Ramos (cell line): ENCODE data around the gene PLEKHM3.
"Not testable (repeated sequence)": the region's sequence is repeated elsewhere in the genome, so short reads cannot be mapped to it uniquely, and the experiment has no call there.

Source experiments
- in situ Hi-C: fragments of 300-500 bp; cut with MboI; formaldehyde crosslinking; loops from one replicate; pipeline ENCODE4 v1.14.3; 2022; ENCODE audit warnings: low sequenced_read_pairs; ENCODE audit not compliant: unreplicated experiment

PLEKHM3 gene

DNA sequence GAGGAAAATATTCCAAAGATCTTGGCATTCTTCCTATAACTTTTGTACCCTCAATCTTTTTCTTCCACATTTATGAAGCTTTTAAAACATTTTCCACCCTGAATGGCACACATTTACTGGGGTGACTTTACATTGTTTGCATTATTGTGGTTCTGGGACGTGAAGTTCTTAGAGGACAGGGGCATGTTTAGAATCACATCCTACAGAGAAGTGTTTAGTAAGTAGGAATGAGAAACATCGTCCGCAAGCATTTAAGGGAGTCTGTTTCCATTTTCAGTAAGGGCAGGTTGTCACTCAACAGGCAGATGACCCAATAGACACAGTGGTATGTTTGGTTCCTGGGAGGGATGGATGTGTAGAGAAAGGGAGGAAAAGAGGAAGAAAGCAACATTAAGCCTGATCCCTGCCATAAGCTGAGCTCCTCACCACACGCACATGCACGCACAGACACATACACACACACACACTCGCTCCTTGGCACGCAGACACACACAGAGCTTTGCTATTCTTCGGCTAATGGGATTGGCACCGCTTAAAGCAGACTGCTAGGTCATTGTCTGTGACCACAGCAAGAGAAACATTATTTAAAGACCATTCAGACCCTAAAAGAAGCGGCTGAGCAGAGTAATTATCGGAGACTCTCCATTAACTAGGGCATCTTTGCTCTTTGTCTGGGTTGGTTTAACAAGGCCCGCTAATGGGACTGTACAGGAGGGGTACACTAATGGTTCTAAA is 14.2 kb upstream of the PLEKHM3 start:
- in situ Hi-C loops: no loop called here

DNA sequence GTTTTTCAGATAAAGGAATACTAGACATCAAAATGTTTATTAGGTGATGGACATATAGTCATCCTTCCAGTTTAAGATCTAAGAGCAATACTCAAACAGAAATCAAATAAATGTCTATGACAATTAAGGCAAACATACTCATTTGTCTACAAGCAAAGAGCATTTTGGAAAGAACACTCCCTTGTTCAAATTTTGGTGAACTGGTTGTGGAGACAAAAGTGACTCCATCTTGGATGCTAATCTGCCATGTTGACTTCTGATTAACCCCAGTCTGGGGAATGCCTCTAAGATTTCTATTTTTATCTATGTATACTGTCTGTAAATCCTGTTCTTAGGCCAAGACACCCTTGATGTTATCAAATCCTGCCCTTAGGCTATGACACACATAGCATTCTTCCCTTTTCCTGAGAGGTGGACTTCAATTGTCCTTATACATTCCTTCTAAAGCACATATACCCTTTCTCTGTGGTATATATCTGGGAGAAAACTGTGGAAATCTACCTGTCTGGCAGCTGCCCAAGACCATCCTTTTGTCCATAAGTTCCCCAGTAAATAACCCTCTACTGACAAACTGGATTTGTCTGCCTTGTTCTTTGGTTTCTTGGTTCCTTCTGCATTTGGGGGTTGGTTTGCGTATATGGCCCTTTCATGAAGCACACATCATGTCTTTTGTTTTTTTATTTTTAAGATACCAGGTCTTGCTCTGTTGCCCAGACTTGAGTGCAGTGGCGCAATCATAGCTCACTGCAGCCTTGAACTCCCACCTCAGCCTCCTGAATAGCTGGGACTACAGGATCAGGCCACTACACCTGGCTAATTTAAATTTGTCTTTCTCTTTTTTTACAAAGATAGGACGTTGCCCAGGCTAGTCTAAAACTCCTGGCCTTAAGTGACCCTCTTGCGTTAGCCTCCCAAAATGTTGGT is 12.5 kb upstream of the PLEKHM3 start:
- in situ Hi-C loops: no loop called here

DNA sequence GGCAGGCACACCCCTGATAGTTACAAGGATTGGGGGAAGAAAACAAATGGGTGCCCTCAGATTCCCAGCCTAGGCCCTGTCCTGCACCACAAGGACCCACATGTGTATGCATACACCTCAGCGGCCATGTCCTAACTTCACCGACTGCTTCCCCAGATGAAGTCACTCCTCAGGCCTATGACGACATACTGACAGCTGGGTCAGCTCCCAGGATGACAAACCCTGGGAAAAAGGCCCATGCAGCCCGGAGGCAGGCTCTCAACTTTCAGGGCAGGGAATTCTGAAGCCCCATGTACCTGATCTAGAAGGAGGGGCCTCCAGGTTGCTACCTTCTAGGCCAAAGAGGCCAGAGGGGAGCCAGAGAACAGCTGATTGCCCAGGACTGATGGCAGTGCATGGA is 11.0 kb upstream of the PLEKHM3 start:
- in situ Hi-C loops: no loop called here

DNA sequence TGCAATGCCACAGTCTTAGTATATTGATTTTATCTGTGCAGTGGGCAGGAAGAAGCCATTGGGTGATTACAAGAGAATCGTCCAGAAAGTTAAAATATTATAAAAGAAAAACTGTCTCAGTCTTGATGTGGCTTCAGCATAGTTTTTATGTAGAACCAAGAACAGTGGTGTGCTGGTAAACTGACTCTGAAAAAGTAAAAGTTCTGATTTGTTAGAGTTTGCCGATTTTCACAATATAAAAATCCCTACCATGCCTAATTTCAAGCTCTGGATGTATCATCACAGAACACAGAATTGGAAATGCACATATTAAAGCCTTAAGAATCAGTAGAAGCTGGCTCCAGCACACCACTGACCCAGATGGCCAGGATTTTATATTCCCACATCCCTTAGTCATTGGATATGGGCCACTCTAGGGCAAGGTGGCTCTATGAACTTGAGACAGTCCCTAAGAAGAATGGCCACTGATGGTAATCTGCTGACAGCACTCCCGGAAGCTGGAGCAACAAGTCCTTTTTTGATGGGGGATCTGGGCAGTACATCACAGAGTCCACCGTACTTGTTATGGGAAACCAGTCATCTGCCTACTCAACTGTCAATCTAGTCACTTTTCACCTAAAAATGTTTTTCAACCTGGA is 9.3 kb upstream of the PLEKHM3 start:
- in situ Hi-C loops: no loop called here

DNA sequence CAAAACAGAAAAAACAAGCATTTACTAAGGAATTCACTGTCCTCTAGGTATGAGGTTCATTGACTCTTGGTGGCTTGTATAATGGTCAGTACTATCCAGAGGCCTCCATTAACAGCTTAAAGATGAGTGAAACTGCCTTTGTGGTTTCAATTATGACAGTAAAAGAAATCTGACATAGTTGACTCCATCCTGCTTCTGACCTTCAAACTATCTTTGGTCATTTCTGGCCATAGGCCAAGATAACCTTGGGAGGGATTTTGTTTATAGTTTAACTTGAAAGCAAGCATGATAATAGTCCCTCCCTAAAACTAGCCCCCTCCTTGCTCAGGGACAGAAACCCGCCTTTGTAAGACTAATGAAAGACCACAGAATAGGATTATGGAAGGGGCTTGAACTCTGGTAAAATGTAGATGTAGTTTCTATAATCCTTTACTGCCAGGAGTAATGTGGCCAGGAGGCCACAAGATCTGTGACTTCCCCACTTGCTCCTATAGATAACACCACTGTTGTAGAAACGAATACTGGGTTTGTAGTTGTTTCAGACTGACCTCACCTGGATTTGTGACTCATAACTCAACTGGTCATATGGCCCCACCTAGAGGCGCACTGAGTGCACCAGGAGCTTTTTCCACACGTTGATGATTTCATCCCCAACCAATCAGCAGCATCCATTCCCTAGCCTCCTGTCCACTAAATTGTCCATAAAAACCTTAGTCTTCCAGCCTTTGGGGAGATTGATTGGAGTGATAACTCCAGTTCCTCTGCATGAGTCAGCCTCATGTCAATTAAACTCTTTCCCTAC is 8.6 kb upstream of the PLEKHM3 start:
- in situ Hi-C loops: no loop called here

DNA sequence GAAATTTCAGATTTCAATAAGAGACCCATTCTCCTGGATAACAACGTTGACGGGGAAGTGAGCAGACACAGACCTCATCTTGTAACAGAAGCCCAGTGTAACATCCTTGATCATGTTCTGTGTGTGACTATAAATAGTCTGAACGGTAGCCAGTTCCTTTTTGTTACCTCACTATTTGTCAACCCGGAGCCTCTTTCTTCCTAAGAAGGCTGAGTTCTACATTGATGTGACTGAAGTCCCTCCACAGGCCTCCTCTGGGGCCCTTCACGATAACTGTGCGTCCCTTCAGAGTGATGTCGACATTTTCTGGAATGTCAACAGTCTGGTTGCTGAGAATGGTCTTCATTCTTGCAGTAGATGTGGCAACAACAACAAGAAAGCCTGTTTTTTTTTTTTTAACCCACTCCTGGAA is 6.3 kb upstream of the PLEKHM3 start:
- in situ Hi-C loops: no loop called here

DNA sequence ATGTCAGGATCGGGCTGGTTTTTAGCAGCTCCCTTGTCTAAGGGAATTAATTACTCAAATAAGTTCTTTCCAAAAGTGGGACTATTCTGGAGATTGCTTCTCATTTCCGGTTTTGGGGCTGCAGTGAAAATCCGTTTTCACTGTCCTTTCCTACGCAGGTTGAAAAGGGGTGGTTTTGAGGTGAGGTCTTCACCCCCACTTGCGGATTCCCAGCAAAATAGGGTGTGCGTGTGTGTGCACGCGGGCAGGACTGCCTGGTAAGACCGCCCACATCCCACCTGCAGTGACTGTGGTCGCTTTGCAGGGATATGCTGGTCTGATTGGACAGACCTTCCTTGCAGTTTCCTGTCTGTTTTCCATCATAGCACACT is 472 bp upstream of the PLEKHM3 start:
- in situ Hi-C loops: no loop called here

DNA sequence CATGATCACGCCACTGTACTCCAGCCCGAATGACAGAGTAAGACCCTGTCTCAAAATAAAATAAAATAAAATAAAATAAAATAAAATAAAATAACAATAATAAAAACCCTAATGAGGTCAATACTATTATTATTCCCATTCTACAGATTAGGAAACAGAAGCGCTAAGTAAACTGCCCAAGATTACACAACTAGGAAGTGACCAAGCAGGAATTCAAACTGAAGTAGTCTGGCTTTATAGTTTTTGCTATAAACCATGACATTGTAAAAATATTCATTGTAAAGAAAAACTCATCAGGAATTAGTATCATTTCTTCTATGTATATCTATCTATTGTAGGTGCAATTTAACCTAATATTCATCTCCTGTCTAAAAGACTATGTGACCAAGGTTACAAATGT is 1.2 kb downstream of the PLEKHM3 start:
- in situ Hi-C loops: no loop called here

DNA sequence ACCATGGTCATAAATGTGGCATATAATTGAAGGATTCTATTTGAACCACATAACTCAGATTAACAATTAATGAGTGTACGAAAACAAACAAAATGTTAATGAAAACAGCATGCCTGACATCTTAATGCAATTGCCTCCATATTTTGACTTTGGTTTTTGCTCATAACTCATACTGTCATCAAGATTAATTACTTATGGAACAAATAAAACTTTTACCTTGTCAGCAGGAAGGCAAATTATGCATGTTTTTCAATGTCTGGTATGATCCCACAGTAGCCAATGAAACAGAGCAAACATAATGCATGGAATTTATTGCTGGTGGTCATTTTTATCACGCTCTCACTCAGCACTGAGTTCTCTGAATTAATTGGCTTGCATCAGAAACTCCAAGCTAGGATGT is 5.1 kb downstream of the PLEKHM3 start:
- in situ Hi-C loops: no loop called here

DNA sequence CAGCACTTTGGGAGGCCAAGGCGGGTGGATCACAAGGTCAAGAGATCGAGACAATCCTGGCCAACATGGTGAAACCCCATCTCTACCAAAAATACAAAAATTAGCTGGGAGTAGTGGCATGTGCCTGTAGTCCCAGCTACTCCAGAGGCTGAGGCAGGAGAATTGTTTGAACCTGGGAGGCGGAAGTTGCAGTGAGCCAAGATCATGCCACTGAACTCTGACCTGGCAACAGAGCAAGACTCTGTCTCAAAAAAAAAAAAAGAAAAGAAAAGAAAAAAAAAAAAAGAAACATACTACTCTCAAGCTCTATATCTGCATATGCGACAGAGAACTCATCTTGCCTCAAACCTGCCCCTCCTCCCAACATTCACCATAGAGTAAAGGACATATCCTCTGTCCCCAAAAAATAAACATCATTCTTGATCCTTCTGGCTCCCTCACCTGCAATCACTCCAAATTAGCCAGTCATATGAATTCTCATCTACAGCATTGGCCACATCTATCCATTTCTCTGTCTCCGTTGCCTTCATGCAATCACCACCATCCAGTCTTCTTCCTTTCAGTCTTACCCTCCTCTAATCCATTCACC is 7.1 kb downstream of the PLEKHM3 start:
- in situ Hi-C loops: not testable (repeated sequence)

DNA sequence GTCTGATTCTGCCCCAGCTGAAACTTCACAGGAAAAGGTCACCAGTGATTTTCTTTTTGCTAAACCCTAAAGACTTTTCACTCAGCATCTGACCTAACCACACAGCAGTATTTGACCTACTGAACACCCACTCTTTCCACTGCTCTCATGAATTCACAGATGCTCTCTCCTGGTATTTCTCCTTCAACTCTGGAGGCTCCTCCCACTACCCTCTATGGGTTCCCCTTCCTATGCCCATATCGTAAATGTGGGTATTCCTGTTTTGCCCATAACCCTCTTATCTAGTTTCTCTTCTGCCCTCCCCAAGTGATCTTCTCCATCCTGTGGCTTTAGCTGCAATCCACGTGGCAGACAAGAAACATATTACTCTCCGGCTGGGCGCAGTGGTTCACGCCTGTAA is 7.6 kb downstream of the PLEKHM3 start:
- in situ Hi-C loops: no loop called here

DNA sequence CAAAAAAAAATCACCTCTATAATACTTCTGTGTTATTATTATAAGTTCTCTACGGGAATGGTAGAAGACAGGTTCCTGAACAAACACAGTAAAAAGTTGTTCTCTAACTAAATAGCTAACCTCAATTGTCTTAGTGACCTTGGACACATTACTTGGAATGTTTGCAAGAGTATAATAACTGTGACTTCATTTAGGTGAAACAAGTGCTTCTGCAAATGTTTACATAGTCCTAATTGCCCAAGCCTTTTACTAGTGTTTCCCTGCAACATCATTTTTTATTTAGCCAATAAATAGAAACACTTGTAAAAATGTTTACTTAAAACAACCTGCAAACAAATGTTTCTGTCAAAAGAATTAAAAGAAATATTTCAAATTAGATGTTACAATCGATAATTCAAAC is 9.9 kb downstream of the PLEKHM3 start:
- in situ Hi-C loops: no loop called here

DNA sequence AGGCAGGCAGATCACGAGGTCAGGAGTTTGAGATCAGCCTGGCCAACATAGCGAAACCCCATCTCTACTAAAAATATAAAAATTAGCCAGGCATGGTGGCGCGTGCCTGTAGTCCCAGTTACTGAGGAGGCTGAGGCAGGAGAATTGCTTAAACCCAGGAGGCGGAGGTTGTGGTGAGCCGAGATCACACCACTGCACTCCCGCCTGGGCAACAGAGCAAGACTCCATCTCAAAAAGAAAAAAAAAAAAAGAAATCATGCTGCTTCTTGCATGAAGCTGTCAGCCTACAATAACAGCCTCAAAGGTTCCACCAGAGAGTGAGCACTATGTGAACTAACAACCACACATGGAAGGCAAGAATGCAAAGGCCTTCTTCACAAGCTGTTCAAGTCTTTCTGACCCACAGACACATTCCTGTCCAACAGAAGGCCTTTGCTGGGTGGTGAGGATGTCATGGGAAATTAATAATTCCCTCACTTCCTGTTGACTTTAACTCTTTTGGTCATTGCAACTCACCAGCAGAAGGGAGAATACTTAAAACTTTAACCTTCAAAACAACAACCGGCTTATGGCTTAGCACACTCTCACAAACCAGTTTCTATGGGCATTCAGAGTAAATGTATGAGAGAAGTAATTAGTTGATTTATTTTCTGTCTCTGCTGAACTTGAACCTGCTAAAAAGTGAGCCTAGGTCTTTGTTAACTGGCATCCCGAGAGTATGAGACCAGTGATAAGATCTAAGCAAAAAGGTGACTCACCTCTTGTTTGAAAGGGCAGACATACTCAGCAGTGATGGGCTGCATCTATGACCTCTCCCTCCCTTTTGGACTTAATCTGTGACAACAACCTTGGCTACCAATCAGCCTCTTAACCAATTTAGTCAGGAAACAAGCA is 11.8 kb downstream of the PLEKHM3 start:
- in situ Hi-C loops: no loop called here

DNA sequence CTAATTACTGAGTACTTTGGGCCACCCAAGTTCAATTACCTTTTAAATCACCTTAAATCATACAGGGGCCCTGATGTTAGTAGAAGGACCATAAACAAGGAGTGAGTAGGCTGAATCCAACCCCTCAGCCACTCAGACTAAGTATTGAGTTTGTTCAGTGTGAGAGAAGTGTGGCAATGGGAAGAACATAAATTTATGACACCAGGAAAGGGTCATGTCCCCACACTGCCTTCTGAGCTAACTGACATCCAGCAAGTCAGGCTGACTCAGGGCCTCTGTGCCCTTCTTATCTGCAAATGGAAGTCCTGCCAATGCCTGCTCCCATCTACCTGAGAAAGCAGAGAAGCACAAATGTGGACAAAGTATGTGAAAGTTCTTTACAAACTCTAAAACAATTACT is 12.9 kb downstream of the PLEKHM3 start:
- in situ Hi-C loops: no loop called here

DNA sequence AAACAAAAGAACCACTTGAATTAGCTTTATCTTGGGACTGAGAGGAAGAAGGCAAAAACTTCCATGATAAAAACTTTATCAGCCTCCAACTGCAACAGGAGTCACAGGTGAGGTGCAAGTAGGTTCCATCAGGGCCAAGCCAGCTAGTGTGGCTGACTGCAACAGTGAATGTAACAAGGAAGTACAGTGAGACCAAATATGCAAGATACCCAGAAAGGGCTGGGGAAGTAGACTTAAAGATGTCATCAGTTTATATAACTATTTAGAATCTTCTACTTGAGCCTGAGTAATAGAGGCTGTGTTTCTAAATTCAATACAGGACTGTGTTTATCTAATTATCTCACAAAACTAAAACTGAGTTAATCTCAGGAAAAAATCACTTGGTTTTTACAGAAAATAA is 14.8 kb downstream of the PLEKHM3 start:
- in situ Hi-C loops: no loop called here

DNA sequence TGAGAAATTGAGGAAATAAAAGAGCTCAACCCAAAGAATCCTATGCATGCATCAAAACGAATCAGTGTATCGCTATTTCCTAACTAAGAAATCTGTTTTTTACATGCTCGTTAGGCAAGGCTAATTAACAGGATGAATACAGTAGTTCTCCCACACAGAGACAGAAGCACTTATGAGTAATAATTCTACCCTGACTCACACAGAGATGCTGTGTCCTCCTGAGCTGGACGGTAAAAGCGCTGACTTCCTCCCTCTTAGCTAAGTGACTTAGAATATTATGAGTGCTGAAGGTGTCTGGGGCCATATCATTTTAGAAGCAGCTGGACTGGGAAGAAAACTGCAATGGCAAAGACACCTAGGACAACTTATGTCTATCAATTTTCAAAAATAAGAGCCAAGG is 18.5 kb downstream of the PLEKHM3 start:
- in situ Hi-C loops: no loop called here

DNA sequence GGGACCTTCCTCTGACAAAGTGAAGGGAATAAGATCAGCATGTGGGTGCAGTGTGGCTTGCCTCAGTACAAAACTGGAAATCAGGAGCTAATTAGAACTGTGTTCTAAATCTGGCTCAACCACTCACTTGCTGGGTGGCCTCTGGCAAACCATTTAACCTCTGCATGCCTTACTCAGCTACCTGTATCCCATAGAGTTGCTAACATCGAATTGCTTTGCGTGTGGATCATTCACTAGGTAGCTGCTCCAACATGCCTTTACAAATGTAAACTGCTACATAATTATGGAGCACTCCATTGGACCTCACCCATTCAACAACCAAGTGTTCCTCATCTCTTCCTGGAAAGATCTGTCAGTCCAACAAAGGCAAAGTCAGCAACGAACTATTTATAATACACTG is 19.0 kb downstream of the PLEKHM3 start:
- in situ Hi-C loops: no loop called here

DNA sequence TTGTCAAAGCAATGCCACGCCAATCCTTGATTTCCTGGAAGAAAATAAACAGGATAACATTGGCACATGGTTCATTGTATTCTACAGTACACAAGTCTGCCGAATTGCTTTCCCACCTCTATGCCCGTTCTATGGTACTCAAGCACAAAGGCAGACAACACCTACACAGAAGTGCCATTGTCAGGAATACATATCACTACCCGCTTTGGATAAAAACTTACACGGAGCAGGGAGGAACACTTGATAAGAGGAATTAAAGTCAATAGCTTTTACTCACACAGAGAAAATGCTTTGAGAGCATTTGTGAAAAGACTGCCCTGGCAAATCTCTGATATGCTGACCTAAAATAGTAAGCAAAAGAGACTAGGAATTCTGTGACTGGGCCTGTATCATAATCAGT is 23.4 kb downstream of the PLEKHM3 start:
- in situ Hi-C loops: no loop called here
